ENCODE data around the gene GNAT2. TPM values are rescaled to one million over a fixed set of nuclear protein-coding genes. Genes with fewer than 3 reads are reported as not detected.
A peak's percentile ranks its signal among the peaks of the same experiment; 100 is the strongest.

Gene GNAT2
- total RNA-seq, 4 donors from 2014 or later, result not detected

- 79 to 86% methylated on average over 23 of the region's 23 CpGs for WGBS, 2 donors
Measured at GRCh38 chr1:109628540-109629321, 9.3 kb upstream of the GNAT2 start.

GRCh38 chr1:109627692-109628399, 8.4 kb upstream of the GNAT2 start:
- TF ChIP-seq POLR2A (IDR thresholded peaks at IDR 0.05), result no peak
- TF ChIP-seq CTCF (IDR thresholded peaks at IDR 0.05), result no peak
- intact Hi-C loops (cut with DNase I; ENCODE audit: low total_unique reads), result loop anchor here (10.0 kb wide), 1 partner anchor 83 kb away; the partner anchor contains the start of gene GNAI3
- WGBS, 2 donors, result 88 to 89% methylated on average over 17 to 23 of the region's 23 CpGs
- H3K4me3 ChIP-seq (ENCODE audit: low read depth, poor library complexity, severe bottlenecking), result no peak overlapping the region
- DNase-seq (ENCODE audit: low spot score in 2 of 2), result peak; percentile 12 to 82

More at GRCh38 chr1:109628540-109629321, 9.3 kb upstream of the GNAT2 start:
- DNase-seq (ENCODE audit: low spot score in 2 of 2), result peak; percentile 14 to 84
- intact Hi-C loops (cut with DNase I; ENCODE audit: low total_unique reads), result loop anchor here (10.0 kb wide), 1 partner anchor 84 kb away; the partner anchor contains the start of gene GNAI3
- TF ChIP-seq CTCF (IDR thresholded peaks at IDR 0.05) (no peak), POLR2A (IDR thresholded peaks at IDR 0.05) (no peak)
- no peak overlapping the region for H3K4me3 ChIP-seq (ENCODE audit: low read depth, poor library complexity, severe bottlenecking)

GRCh38 chr1:109626682-109627408, 7.4 kb upstream of the GNAT2 start:
- TF ChIP-seq CTCF (IDR thresholded peaks at IDR 0.05) (no peak), POLR2A (IDR thresholded peaks at IDR 0.05) (no peak)
- peak; percentile 4 to 83 for DNase-seq (ENCODE audit: low spot score in 2 of 2)
- no peak overlapping the region for H3K4me3 ChIP-seq (ENCODE audit: low read depth, poor library complexity, severe bottlenecking)
- WGBS, 2 donors, result 89 to 94% methylated on average over 21 of the region's 21 CpGs
- intact Hi-C loops (cut with DNase I; ENCODE audit: low total_unique reads), result loop anchor here (10.0 kb wide), 1 partner anchor 82 kb away; the partner anchor contains the start of gene GNAI3

- WGBS, 2 donors, result 86 to 90% methylated on average over 32 of the region's 32 CpGs
- intact Hi-C loops (cut with DNase I; ENCODE audit: low total_unique reads), result loop anchor here (10.0 kb wide), 1 partner anchor 81 kb away; the partner anchor contains the start of gene GNAI3
- no peak for TF ChIP-seq POLR2A (IDR thresholded peaks at IDR 0.05)
- TF ChIP-seq CTCF (IDR thresholded peaks at IDR 0.05), result no peak
- no peak overlapping the region for H3K4me3 ChIP-seq (ENCODE audit: low read depth, poor library complexity, severe bottlenecking)
- DNase-seq (ENCODE audit: low spot score in 2 of 2), result peak; percentile 11 to 76
Measured at GRCh38 chr1:109625601-109626560, 6.5 kb upstream of the GNAT2 start.

All from lower leg skin (tissue), 4 donors.